Stromal cell of bone marrow (primary cell): ENCODE measurements around the gene OR8K3.

Experiments
- DNase-seq: peaks from one replicate; pipeline ENCODE4 v3.0.0-alpha.2; 2012; ENCODE audit warnings: low read depth

OR8K3 gene

GRCh38 chr11:56314844-56315243 is at the start of gene OR8K3:
Gene OR8K3, plus strand, starts transcription at chr11:56315144. Its CDS starts 3,163 bp downstream, at chr11:56318307.
- no peak for DNase-seq

DNA sequence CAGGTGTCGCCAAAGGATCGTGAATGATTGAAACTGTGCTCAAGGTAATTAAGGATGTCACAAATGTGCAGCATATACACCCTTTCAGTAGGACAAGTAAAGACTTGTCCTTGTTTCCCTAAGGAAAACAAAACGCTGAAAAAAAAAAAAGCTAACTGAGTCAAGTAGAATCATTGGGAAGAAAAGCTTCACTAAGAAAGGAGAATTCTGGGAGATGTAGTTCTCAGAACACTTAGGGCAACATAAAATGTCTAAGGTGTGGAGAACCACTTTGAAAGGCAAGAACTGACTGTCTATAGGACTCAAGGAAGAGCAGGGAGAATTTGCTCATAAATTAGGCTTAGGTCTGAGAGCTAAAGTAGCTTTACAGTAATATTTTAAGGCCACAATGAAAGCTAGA is 43.9 kb upstream of the OR8K3 start:
- no peak for DNase-seq

- DNase-seq: no peak
Observed at GRCh38 chr11:56273854-56274253, 41.1 kb upstream of the OR8K3 start, which contains the start of gene OR5T1. Gene OR5T1, plus strand, starts transcription at chr11:56274154. Its CDS starts 1,485 bp downstream, at chr11:56275639.

GRCh38 chr11:56292154-56292553 is 22.8 kb upstream of the OR8K3 start, which contains the start of gene OR8H1:
Gene OR8H1, minus strand, starts transcription at chr11:56292254. Its CDS starts 1,192 bp downstream, at chr11:56291062.
- no peak for DNase-seq

DNA sequence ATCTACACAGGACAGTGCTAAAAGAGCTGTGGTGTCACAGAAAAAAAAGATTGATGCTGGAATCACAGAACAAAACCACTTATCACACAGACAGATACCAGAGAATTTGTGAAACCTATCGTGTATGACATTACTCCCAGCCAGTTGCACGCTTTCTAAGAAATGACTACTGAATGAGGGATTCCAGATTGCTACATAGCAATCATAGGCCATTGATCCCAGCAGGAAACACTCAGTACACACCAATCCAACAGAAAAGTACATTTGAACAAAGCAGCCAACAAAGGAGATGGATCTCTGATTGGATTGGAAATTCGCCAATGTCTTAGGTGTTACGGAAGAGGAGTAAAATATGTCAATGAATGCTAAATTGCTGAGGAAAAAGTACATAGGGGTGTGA is 18.0 kb upstream of the OR8K3 start:
- DNase-seq: no peak

GRCh38 chr11:56307836-56308235 is 7.1 kb upstream of the OR8K3 start:
- DNase-seq: no peak

DNA sequence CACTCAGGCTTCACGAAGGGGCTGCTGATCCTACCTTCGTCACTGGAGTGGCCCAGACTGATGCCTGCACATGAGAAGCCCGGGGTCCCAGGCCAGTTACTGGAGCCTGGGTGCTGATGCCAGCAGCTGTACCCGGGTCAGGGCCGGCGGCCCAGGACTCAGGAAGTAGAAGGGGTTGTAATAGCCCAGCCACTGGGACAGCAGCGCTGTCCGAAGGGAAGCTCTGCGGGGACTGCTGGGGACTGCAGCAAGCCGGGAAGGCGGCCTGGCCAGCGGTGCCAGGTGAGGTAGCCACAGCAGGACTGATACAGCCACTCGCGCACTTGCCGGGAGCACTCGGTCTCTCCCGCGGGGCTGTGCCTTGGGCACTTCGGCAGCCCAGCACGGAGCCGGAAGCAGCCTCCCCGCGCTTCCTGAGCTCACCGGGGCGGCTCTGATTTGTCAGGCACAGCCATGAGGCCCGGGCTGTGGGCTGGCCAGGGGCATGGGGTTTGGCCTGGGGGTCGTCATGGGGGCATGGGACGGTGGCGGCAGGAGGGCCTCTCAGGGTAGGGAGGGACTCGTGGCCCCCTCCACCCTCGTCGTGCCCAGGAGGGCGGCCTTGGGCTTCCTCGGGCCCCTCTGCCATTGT is 17.0 kb downstream of the OR8K3 start:
- DNase-seq: no peak

DNA sequence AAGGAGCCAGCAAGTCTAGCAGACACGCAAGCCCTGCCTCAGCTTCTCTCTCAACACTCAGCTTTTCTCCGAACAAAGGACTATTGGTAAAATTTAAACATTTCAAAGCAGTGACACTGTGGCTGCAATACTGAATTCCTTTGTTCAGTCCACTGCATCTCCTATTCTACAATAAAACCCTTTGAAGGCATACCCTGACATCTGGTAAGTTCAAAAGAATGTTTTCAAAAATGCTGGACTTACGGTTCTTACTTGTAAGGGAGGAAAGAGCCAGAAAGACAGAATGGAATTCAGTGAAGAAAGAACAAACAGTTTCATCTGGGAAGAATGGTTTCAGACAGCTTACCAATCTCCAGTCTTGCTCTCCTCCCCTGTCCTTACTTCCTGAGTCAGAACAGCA is 18.2 kb downstream of the OR8K3 start:
- DNase-seq: no peak

DNA sequence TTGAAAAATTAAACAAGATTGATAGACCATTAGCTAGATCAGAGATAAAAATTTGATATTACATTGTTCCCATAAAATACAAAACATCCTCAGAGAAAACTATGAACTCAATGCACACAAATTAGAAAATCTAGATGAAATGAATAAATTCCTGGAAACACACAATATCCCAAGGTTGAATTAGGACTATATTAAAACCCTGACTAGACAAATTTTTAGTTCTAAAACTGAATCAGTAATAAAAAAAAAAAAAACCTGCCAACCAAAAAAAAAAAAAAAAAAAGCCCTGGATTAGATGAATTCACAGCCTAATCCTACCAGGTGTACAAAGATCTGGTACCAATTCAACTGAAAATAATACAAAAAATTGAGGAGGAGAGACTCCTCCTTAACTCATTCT is 25.3 kb downstream of the OR8K3 start:
- no peak for DNase-seq

- no peak for DNase-seq
Observed at GRCh38 chr11:56345739-56346138, 30.8 kb downstream of the OR8K3 start, which contains the start of gene OR8K1. Gene OR8K1, plus strand, starts transcription at chr11:56346039. Its CDS starts 0 bp downstream, at chr11:56346039.

DNA sequence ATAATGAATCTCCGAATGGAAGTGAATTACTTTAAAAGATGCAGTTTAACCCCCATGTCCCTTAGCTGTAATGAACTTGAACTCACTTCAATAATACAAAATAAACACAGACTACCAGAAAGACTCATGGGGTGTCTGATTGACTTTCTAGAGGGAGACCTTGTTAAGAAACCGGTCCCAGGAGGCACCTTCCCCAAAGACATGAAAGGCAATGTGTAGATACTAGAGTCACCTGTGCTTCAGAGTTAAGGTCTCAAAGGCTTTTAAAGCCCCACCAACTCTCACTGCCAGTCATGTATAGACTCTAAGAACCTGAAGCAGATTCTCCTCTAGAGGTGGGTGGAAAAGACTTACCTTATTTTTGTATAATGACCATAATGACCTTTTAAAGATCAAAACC is 39.0 kb downstream of the OR8K3 start, which contains the start of gene OR8J1:
Gene OR8J1 (plus strand): TSS at position 301 of the 400 bp plus-strand sequence. CDS start 5,956 bp downstream, outside the sequence.
- no peak for DNase-seq
